HG02943 (cell line): ENCODE measurements around the gene USP32.

Source experiments
- ATAC-seq: cut with Tn5 transposase; IDR thresholded peaks from one replicate; pipeline ENCODE4 v1.9.1; 2021; ENCODE audit warnings: mild to moderate bottlenecking, low read depth, moderate library complexity; ENCODE audit not compliant: unreplicated experiment

Gene USP32

GRCh38 chr17:60142872-60143499, 248.9 kb downstream of the USP32 start:
- no peak for ATAC-seq

GRCh38 chr17:60141111-60142018, 250.6 kb downstream of the USP32 start:
- ATAC-seq = no peak

- ATAC-seq = no peak
Observed at GRCh38 chr17:60139438-60140285, 252.3 kb downstream of the USP32 start.

- no peak for ATAC-seq
Observed at GRCh38 chr17:60138769-60139437, 253.0 kb downstream of the USP32 start.

- no peak for ATAC-seq
Observed at GRCh38 chr17:60137731-60138130, 254.2 kb downstream of the USP32 start.

GRCh38 chr17:60135951-60136666, 255.8 kb downstream of the USP32 start:
- ATAC-seq = no peak

GRCh38 chr17:60135151-60135950, 256.6 kb downstream of the USP32 start:
- no peak for ATAC-seq

- ATAC-seq = no peak
Observed at GRCh38 chr17:60134396-60135150, 257.4 kb downstream of the USP32 start.

GRCh38 chr17:60130466-60130865, 261.5 kb downstream of the USP32 start:
- ATAC-seq = no peak

- ATAC-seq = no peak
Observed at GRCh38 chr17:60129164-60129563, 262.8 kb downstream of the USP32 start.
